HEK293 (cell line): Measurements from ENCODE around the gene FAM120C.

ENCODE experiments used
- CTCF ChIA-PET: fragments of 350-600 bp; formaldehyde crosslinking; extraction: SDS; loops from one replicate; lab custom pipeline; 2021; ENCODE audit warnings: antibody characterized with exemption; lab: Yijun Ruan, JAX
- POLR2A ChIA-PET: fragments of 300-600 bp; formaldehyde crosslinking; extraction: SDS; loops from one replicate; lab custom pipeline; 2020; ENCODE audit warnings: antibody characterized with exemption, inconsistent platforms; lab: Yijun Ruan, JAX
- H3K27ac ChIP-seq: fragments of 200-500 bp; sonication (Bioruptor generic); 2 replicates; pipeline ENCODE4 v1.5.1; 2014; ENCODE audit warnings: low read depth, low read length, control low read depth, inconsistent platforms; ENCODE audit errors: extremely low read depth
- H3K36me3 ChIP-seq, 2 experiments: fragments of 200-500 bp in 1 of 2; sonication (Bioruptor generic) in 1 of 2; 1 replicate in 1 of 2; 2 replicates in 1 of 2; pipeline ENCODE4 v1.5.1; 2014 to 2017; ENCODE audit warnings: inconsistent platforms in 2 of 2, low read length in 2 of 2; ENCODE audit not compliant: control insufficient read depth in 2 of 2, insufficient read depth in 1 of 2
- H3K4me1 ChIP-seq: fragments of 200-500 bp; sonication (Bioruptor generic); 2 replicates; pipeline ENCODE4 v1.5.1; 2014; ENCODE audit warnings: mild to moderate bottlenecking, low read length, inconsistent platforms; ENCODE audit not compliant: control insufficient read depth, insufficient read depth
- H3K4me3 ChIP-seq: 2 replicates; pipeline ENCODE4 v1.5.1; 2011; ENCODE audit warnings: low read depth, mild to moderate bottlenecking, control low read depth, low read length, moderate library complexity
- H3K9me3 ChIP-seq: fragments of 200-500 bp; sonication (Bioruptor generic); 2 replicates; pipeline ENCODE4 v1.5.1; 2014; ENCODE audit warnings: low read depth, low read length, inconsistent platforms; ENCODE audit not compliant: control insufficient read depth, insufficient read depth
- BCL11A ChIP-seq: fragments of 450-650 bp; formaldehyde crosslinking; IDR thresholded peaks from 2 replicates; pipeline ENCODE4 v1.5.1; 2016; ENCODE audit warnings: low read depth, missing biosample characterization, missing genetic modification characterization
- KLF8 ChIP-seq: fragments of 450-650 bp; formaldehyde crosslinking; IDR thresholded peaks from 2 replicates; pipeline ENCODE4 v1.5.1; 2016; ENCODE audit warnings: missing biosample characterization, missing genetic modification characterization
- MYNN ChIP-seq: fragments of 450-650 bp; formaldehyde crosslinking; IDR thresholded peaks from 2 replicates; pipeline ENCODE4 v1.5.1; 2016; ENCODE audit warnings: missing biosample characterization, missing genetic modification characterization, borderline replicate concordance
- OSR2 ChIP-seq: fragments of 450-650 bp; formaldehyde crosslinking; IDR thresholded peaks from 2 replicates; pipeline ENCODE4 v1.5.1; 2016; ENCODE audit warnings: missing biosample characterization, missing genetic modification characterization
- SALL2 ChIP-seq: fragments of 450-650 bp; formaldehyde crosslinking; IDR thresholded peaks from 2 replicates; pipeline ENCODE4 v1.5.0; 2017; ENCODE audit warnings: missing biosample characterization, mild to moderate bottlenecking, missing genetic modification characterization, borderline replicate concordance
- ZBTB48 ChIP-seq: fragments of 450-650 bp; formaldehyde crosslinking; IDR thresholded peaks from 2 replicates; pipeline ENCODE4 v1.5.1; 2016; ENCODE audit warnings: missing biosample characterization, missing genetic modification characterization
- ZNF132 ChIP-seq: fragments of 450-650 bp; formaldehyde crosslinking; IDR thresholded peaks from 2 replicates; pipeline ENCODE4 v1.5.1; 2017; ENCODE audit warnings: missing biosample characterization, missing genetic modification characterization, borderline replicate concordance
- ZNF184 ChIP-seq: fragments of 450-650 bp; IDR thresholded peaks from 2 replicates; pipeline ENCODE4 v1.5.1; 2018; ENCODE audit warnings: missing biosample characterization, mild to moderate bottlenecking, missing genetic modification characterization
- ZNF211 ChIP-seq: fragments of 450-650 bp; formaldehyde crosslinking; IDR thresholded peaks from 2 replicates; pipeline ENCODE4 v1.5.1; 2016; ENCODE audit warnings: low read depth, missing biosample characterization, missing genetic modification characterization
- ZNF223 ChIP-seq: fragments of 450-650 bp; formaldehyde crosslinking; IDR thresholded peaks from 2 replicates; pipeline ENCODE4 v1.5.1; 2016; ENCODE audit warnings: missing biosample characterization, missing genetic modification characterization
- ZNF311 ChIP-seq: fragments of 450-650 bp; formaldehyde crosslinking; IDR thresholded peaks from 2 replicates; pipeline ENCODE4 v1.5.1; 2017; ENCODE audit warnings: missing biosample characterization, missing genetic modification characterization, borderline replicate concordance
- ZNF521 ChIP-seq: fragments of 450-650 bp; formaldehyde crosslinking; IDR thresholded peaks from 2 replicates; pipeline ENCODE4 v1.5.1; 2017; ENCODE audit warnings: missing biosample characterization, mild to moderate bottlenecking, missing genetic modification characterization
- ZNF560 ChIP-seq: fragments of 450-650 bp; formaldehyde crosslinking; IDR thresholded peaks from 2 replicates; pipeline ENCODE4 v1.5.1; 2017; ENCODE audit warnings: missing biosample characterization, missing genetic modification characterization, borderline replicate concordance
- ZNF600 ChIP-seq: fragments of 450-650 bp; formaldehyde crosslinking; IDR thresholded peaks from 2 replicates; pipeline ENCODE4 v1.5.1; 2016; ENCODE audit warnings: missing biosample characterization, missing genetic modification characterization
- ZNF658 ChIP-seq: fragments of 450-650 bp; formaldehyde crosslinking; IDR thresholded peaks from 2 replicates; pipeline ENCODE4; 2016; ENCODE audit warnings: missing biosample characterization, missing genetic modification characterization
- ZNF777 ChIP-seq: fragments of 450-650 bp; formaldehyde crosslinking; IDR thresholded peaks from 2 replicates; pipeline ENCODE4 v1.5.1; 2017; ENCODE audit warnings: missing biosample characterization, missing genetic modification characterization, borderline replicate concordance
- ZNF792 ChIP-seq: fragments of 450-650 bp; formaldehyde crosslinking; IDR thresholded peaks from 2 replicates; pipeline ENCODE4 v1.5.1; 2016; ENCODE audit warnings: missing biosample characterization, missing genetic modification characterization
- ZNF837 ChIP-seq: fragments of 450-650 bp; formaldehyde crosslinking; IDR thresholded peaks from 2 replicates; pipeline ENCODE4 v1.5.1; 2016; ENCODE audit warnings: missing biosample characterization, missing genetic modification characterization
- TF ChIP-seq, protein P1 (sequence below): fragments of 450-650 bp; formaldehyde crosslinking; IDR thresholded peaks from 2 replicates; pipeline ENCODE4 v1.5.1; 2016; ENCODE audit warnings: missing biosample characterization, missing genetic modification characterization
- TF ChIP-seq, protein P2 (sequence below): fragments of 450-650 bp; formaldehyde crosslinking; IDR thresholded peaks from 2 replicates; pipeline ENCODE4 v1.5.1; 2016; ENCODE audit warnings: missing biosample characterization, missing genetic modification characterization
- TF ChIP-seq, protein P3 (sequence below): fragments of 450-650 bp; formaldehyde crosslinking; IDR thresholded peaks from 2 replicates; pipeline ENCODE4 v1.5.1; 2016; ENCODE audit warnings: missing biosample characterization, missing genetic modification characterization
- TF ChIP-seq, protein P4 (sequence below): fragments of 450-650 bp; formaldehyde crosslinking; IDR thresholded peaks from 2 replicates; pipeline ENCODE4 v1.5.1; 2017; ENCODE audit warnings: missing biosample characterization, missing genetic modification characterization
- TF ChIP-seq, protein P5 (sequence below): fragments of 450-650 bp; IDR thresholded peaks from 2 replicates; pipeline ENCODE4 v1.5.1; 2018; ENCODE audit warnings: missing biosample characterization, mild to moderate bottlenecking, missing genetic modification characterization

Gene FAM120C

DNA sequence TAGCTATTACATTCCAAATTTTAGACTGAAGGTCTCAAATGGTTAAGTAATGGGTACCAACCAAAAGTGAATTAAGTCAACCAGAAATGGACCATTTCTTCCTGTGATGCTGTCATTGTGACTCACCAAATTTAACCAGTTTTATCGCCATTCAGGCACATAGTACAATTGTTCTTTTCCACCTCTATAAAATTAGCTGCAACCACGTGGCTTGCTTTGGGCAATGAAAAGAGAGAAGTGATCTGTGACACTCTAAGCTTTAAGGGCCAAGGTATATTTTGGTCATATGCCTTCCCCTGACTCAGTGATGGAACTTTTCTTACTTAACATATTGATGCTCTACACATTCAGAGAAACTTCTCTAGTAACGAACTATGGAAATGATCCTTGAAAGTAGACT lies 118.5 kb downstream of the FAM120C start:
- Histone ChIP-seq H3K9me3 (no peaks in the 10 kb centered on the region), H3K4me1 (no peaks in the 10 kb centered on the region), H3K27ac (no peak overlapping the region), H3K36me3 (no peaks in the 10 kb centered on the region), H3K4me3 (no peak overlapping the region)
- TF ChIP-seq ZNF837 (tag by site-specific recombination) = no peak
- no peak for TF ChIP-seq ZNF211 (tag by site-specific recombination)
- no peak for TF ChIP-seq ZNF184 (tag by site-specific recombination)
- no peak for TF ChIP-seq KLF8 (tag by site-specific recombination)
- TF ChIP-seq, protein P1, sequence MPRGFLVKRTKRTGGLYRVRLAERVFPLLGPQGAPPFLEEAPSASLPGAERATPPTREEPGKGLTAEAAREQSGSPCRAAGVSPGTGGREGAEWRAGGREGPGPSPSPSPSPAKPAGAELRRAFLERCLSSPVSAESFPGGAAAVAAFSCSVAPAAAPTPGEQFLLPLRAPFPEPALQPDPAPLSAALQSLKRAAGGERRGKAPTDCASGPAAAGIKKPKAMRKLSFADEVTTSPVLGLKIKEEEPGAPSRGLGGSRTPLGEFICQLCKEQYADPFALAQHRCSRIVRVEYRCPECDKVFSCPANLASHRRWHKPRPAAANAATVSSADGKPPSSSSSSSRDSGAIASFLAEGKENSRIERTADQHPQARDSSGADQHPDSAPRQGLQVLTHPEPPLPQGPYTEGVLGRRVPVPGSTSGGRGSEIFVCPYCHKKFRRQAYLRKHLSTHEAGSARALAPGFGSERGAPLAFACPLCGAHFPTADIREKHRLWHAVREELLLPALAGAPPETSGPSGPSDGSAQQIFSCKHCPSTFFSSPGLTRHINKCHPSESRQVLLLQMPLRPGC = no peak
- TF ChIP-seq, protein P2, sequence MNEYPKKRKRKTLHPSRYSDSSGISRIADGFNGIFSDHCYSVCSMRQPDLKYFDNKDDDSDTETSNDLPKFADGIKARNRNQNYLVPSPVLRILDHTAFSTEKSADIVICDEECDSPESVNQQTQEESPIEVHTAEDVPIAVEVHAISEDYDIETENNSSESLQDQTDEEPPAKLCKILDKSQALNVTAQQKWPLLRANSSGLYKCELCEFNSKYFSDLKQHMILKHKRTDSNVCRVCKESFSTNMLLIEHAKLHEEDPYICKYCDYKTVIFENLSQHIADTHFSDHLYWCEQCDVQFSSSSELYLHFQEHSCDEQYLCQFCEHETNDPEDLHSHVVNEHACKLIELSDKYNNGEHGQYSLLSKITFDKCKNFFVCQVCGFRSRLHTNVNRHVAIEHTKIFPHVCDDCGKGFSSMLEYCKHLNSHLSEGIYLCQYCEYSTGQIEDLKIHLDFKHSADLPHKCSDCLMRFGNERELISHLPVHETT (tag by site-specific recombination) = no peak
- TF ChIP-seq, protein P3, sequence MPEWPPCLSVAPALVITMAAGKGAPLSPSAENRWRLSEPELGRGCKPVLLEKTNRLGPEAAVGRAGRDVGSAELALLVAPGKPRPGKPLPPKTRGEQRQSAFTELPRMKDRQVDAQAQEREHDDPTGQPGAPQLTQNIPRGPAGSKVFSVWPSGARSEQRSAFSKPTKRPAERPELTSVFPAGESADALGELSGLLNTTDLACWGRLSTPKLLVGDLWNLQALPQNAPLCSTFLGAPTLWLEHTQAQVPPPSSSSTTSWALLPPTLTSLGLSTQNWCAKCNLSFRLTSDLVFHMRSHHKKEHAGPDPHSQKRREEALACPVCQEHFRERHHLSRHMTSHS = no peak
- TF ChIP-seq ZNF311 = no peak
- TF ChIP-seq ZNF560 (tag by site-specific recombination) = no peak
- no peak for TF ChIP-seq ZNF658
- TF ChIP-seq ZNF132 (tag by site-specific recombination) = no peak
- TF ChIP-seq ZNF521 (tag by site-specific recombination) = no peak
- POLR2A ChIA-PET = no interaction called here
- CTCF ChIA-PET = no interaction called here

DNA sequence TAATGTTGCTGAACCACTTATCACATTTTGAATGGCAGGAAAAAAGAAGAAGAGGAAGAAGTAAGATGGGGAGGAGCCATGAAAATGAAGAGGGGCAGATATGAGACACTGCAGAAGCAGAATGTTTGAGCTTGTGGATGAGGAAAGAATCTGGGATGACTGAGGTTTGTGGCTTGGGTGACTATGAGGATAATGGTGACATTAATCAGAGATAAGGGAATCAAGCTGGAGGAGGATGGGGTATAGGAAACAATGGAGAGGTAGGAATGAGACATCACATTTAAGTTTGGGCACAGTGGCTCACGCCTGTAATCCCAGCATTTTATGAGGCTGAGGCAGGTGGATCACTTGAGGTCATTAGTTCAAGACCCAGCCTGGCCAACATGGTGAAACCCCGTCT lies 119.7 kb downstream of the FAM120C start:
- TF ChIP-seq, protein P4, sequence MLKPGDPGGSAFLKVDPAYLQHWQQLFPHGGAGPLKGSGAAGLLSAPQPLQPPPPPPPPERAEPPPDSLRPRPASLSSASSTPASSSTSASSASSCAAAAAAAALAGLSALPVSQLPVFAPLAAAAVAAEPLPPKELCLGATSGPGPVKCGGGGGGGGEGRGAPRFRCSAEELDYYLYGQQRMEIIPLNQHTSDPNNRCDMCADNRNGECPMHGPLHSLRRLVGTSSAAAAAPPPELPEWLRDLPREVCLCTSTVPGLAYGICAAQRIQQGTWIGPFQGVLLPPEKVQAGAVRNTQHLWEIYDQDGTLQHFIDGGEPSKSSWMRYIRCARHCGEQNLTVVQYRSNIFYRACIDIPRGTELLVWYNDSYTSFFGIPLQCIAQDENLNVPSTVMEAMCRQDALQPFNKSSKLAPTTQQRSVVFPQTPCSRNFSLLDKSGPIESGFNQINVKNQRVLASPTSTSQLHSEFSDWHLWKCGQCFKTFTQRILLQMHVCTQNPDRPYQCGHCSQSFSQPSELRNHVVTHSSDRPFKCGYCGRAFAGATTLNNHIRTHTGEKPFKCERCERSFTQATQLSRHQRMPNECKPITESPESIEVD (tag by site-specific recombination) = no peak
- TF ChIP-seq SALL2 (tag by site-specific recombination) = no peak
- no peak for TF ChIP-seq ZBTB48
- no peak for TF ChIP-seq OSR2 (tag by site-specific recombination)
- no peak for TF ChIP-seq MYNN (tag by site-specific recombination)
- TF ChIP-seq ZNF792 (tag by site-specific recombination) = no peak
- no peak for TF ChIP-seq BCL11A (tag by site-specific recombination)
- TF ChIP-seq ZNF223 (tag by site-specific recombination) = no peak
- no peak for TF ChIP-seq ZNF600 (tag by site-specific recombination)
- TF ChIP-seq, protein P5, sequence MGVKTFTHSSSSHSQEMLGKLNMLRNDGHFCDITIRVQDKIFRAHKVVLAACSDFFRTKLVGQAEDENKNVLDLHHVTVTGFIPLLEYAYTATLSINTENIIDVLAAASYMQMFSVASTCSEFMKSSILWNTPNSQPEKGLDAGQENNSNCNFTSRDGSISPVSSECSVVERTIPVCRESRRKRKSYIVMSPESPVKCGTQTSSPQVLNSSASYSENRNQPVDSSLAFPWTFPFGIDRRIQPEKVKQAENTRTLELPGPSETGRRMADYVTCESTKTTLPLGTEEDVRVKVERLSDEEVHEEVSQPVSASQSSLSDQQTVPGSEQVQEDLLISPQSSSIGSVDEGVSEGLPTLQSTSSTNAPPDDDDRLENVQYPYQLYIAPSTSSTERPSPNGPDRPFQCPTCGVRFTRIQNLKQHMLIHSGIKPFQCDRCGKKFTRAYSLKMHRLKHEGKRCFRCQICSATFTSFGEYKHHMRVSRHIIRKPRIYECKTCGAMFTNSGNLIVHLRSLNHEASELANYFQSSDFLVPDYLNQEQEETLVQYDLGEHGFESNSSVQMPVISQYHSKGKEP (tag by site-specific recombination) = no peak
- TF ChIP-seq ZNF777 = no peak
- H3K36me3 ChIP-seq = no peaks in the 10 kb centered on the region
- no peak overlapping the region for H3K27ac ChIP-seq
- H3K9me3 ChIP-seq = no peaks in the 10 kb centered on the region
- no peaks in the 10 kb centered on the region for H3K4me1 ChIP-seq
- no peak overlapping the region for H3K4me3 ChIP-seq
- ChIA-PET POLR2A (no interaction called here), CTCF (no interaction called here)
